Measurements from ENCODE around the gene BPIFB6. TPM values are rescaled to one million over a fixed set of nuclear protein-coding genes. Genes with fewer than 3 reads are reported as not detected.

BPIFB6 gene
- polyA plus RNA-seq, 1 donor (not counting 4 experiments of a cell fraction or from before 2014, with no cell fraction given): not detected

DNA sequence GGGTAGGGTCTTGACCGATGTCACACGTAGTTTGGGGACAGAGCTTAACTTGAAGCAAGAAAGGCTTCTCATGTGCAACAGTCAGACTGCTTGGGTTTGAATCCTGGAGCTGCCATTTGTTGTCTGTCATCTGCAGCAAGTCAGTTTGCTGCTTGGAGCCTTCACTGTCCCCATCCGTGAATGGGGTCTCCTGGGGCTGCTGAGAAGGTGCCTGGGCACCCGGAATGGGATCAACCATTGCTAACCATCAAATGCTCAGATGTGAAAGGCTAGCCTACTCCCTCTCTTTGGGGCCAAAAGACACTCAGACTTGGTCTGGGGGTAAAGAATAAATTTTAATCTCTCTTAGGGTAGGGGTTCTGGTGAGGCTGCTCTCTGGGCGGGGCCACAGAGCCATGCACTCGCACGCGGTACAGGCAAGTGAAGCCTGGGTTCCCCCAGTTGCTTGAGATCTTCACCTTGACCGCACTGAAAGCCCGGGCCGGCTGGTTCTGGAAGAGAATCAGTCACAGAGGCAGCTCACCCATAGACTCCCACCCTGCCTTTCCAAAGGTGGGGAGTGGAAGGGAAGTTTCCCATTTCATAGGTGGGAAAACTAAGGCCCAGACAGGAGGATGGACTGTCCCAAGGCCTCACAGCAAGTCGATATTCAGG is 47.9 kb upstream of the BPIFB6 start:
- FAIRE-seq (no peak), DNase-seq (ENCODE audit: low read depth, low spot score) (no peak)
- Histone ChIP-seq H3K36me3 (ENCODE audit: control insufficient read depth in 2 of 2, extremely low read depth in 1 of 2, insufficient read depth in 2 of 2, low read length in 2 of 2) (no peaks in the 10 kb centered on the region), H3K9me1 (ENCODE audit: control insufficient read depth, extremely low read depth, insufficient read depth, low read length) (no peaks in the 10 kb centered on the region), H2AFZ (ENCODE audit: control insufficient read depth, low read length) (no peak overlapping the region), H3K79me2 (ENCODE audit: control insufficient read depth, insufficient read depth, low read length) (no peaks in the 10 kb centered on the region), H3K4me2 (ENCODE audit: control insufficient read depth, extremely low read depth, insufficient read depth, low read depth, low read length) (no peak overlapping the region), H3K9me3 (ENCODE audit: control insufficient read depth, low read depth, low read length) (no peaks in the 10 kb centered on the region), H3K27me3 (ENCODE audit: control insufficient read depth, extremely low read depth, insufficient read depth, low read length) (no peaks in the 10 kb centered on the region), H3K4me3 (ENCODE audit: control insufficient read depth in 2 of 3, extremely low read depth in 1 of 3, insufficient read depth in 2 of 3, low read depth in 1 of 3, low read length in 3 of 3) (no peak overlapping the region), H4K20me1 (ENCODE audit: control insufficient read depth, extremely low read depth, insufficient read depth, low read length) (no peaks in the 10 kb centered on the region), H3K9ac (ENCODE audit: control insufficient read depth, extremely low read depth, insufficient read depth, low read length) (no peak overlapping the region), H3K4me1 (ENCODE audit: control insufficient read depth, extremely low read depth, insufficient read depth, low read length) (no peaks in the 10 kb centered on the region), H3K27ac (ENCODE audit: control insufficient read depth, insufficient read depth, low read length) (no peak overlapping the region)
- dilution Hi-C loops (cut with MboI; ENCODE audit: extremely low pct_ligation_motif_present, low sequenced_read_pairs): no loop called here
- no peak for TF ChIP-seq EZH2 (IDR thresholded peaks at IDR 0.05; ENCODE audit: low read length)
- TF ChIP-seq, protein P1, sequence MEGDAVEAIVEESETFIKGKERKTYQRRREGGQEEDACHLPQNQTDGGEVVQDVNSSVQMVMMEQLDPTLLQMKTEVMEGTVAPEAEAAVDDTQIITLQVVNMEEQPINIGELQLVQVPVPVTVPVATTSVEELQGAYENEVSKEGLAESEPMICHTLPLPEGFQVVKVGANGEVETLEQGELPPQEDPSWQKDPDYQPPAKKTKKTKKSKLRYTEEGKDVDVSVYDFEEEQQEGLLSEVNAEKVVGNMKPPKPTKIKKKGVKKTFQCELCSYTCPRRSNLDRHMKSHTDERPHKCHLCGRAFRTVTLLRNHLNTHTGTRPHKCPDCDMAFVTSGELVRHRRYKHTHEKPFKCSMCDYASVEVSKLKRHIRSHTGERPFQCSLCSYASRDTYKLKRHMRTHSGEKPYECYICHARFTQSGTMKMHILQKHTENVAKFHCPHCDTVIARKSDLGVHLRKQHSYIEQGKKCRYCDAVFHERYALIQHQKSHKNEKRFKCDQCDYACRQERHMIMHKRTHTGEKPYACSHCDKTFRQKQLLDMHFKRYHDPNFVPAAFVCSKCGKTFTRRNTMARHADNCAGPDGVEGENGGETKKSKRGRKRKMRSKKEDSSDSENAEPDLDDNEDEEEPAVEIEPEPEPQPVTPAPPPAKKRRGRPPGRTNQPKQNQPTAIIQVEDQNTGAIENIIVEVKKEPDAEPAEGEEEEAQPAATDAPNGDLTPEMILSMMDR (optimal IDR thresholded peaks at IDR 0.05 in 1 of 3, IDR thresholded peaks at IDR 0.05 in 1 of 3, conservative IDR thresholded peaks at IDR 0.05 in 1 of 3; ENCODE audit: extremely low read depth in 1 of 3, insufficient read depth in 2 of 3, low read length in 3 of 3): no peak

DNA sequence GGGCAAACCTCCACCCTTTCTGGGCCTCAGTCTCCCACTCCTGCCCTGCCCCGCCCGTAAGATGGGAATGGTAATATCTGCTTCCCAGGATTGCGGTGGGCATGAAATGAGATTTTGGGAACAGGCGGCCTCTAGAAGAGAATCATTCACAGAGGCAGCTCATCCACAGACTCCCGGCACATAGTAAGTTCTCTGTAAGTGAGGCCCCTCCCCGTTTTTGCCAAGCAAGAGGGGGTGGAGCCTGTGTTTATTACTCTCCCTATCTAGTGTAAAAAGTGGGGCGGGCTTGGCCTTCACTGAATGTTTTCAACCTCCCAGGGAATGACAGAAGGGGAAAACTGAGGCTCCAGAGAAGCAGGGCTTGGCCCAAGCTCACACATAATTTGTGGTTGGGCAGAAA is 47.3 kb upstream of the BPIFB6 start:
- Histone ChIP-seq H3K9me3 (ENCODE audit: control insufficient read depth, low read depth, low read length) (no peaks in the 10 kb centered on the region), H3K4me3 (ENCODE audit: control insufficient read depth in 2 of 3, extremely low read depth in 1 of 3, insufficient read depth in 2 of 3, low read depth in 1 of 3, low read length in 3 of 3) (no peak overlapping the region), H3K4me1 (ENCODE audit: control insufficient read depth, extremely low read depth, insufficient read depth, low read length) (no peaks in the 10 kb centered on the region), H3K36me3 (ENCODE audit: control insufficient read depth in 2 of 2, extremely low read depth in 1 of 2, insufficient read depth in 2 of 2, low read length in 2 of 2) (no peaks in the 10 kb centered on the region), H3K9ac (ENCODE audit: control insufficient read depth, extremely low read depth, insufficient read depth, low read length) (no peak overlapping the region), H4K20me1 (ENCODE audit: control insufficient read depth, extremely low read depth, insufficient read depth, low read length) (no peaks in the 10 kb centered on the region), H3K79me2 (ENCODE audit: control insufficient read depth, insufficient read depth, low read length) (no peaks in the 10 kb centered on the region), H3K27ac (ENCODE audit: control insufficient read depth, insufficient read depth, low read length) (no peak overlapping the region), H3K27me3 (ENCODE audit: control insufficient read depth, extremely low read depth, insufficient read depth, low read length) (no peaks in the 10 kb centered on the region), H3K4me2 (ENCODE audit: control insufficient read depth, extremely low read depth, insufficient read depth, low read depth, low read length) (no peak overlapping the region), H2AFZ (ENCODE audit: control insufficient read depth, low read length) (no peak overlapping the region), H3K9me1 (ENCODE audit: control insufficient read depth, extremely low read depth, insufficient read depth, low read length) (no peaks in the 10 kb centered on the region)
- dilution Hi-C loops (cut with MboI; ENCODE audit: extremely low pct_ligation_motif_present, low sequenced_read_pairs): no loop called here
- FAIRE-seq (no peak), DNase-seq (ENCODE audit: low read depth, low spot score) (no peak)
- no peak for TF ChIP-seq EZH2 (IDR thresholded peaks at IDR 0.05; ENCODE audit: low read length)
- TF ChIP-seq, protein P1 (optimal IDR thresholded peaks at IDR 0.05 in 1 of 3, IDR thresholded peaks at IDR 0.05 in 1 of 3, conservative IDR thresholded peaks at IDR 0.05 in 1 of 3; ENCODE audit: extremely low read depth in 1 of 3, insufficient read depth in 2 of 3, low read length in 3 of 3): no peak

All from keratinocyte (primary cell).